H9 (cell line): ENCODE measurements around the gene TYMP. TPM values are rescaled to one million over a fixed set of nuclear protein-coding genes. Genes with fewer than 3 reads are reported as not detected.

ENCODE experiments used
- DNase-seq: peaks from one replicate; pipeline ENCODE4 v3.0.0-alpha.2; 2017
- H2AFZ ChIP-seq: one replicate; pipeline ENCODE4 v1.6.1; 2013; ENCODE audit warnings: mild to moderate bottlenecking, low read length, control low read depth, moderate library complexity
- H2AK5ac ChIP-seq: 2 replicates; pipeline ENCODE4 v1.6.1; 2013; ENCODE audit warnings: low read length, control low read depth, mixed read lengths; ENCODE audit not compliant: insufficient read length
- H2BK120ac ChIP-seq: one replicate; pipeline ENCODE4 v1.6.1; 2013; ENCODE audit warnings: low read depth, mild to moderate bottlenecking, low read length, control low read depth, inconsistent platforms; ENCODE audit not compliant: poor library complexity, severe bottlenecking
- H2BK12ac ChIP-seq: 2 replicates; pipeline ENCODE4 v1.6.1; 2013; ENCODE audit warnings: low read length, control low read depth, mixed read lengths, low read depth; ENCODE audit not compliant: insufficient read length
- H2BK15ac ChIP-seq: 2 replicates; pipeline ENCODE4 v1.6.1; 2013; ENCODE audit warnings: low read depth, low read length, control low read depth
- H2BK20ac ChIP-seq: one replicate; pipeline ENCODE4 v1.6.1; 2013; ENCODE audit warnings: low read depth, mild to moderate bottlenecking, low read length, control low read depth, inconsistent platforms; ENCODE audit not compliant: poor library complexity, severe bottlenecking
- H2BK5ac ChIP-seq: 2 replicates; pipeline ENCODE4 v1.6.1; 2013; ENCODE audit warnings: low read length, control low read depth, mixed read lengths; ENCODE audit not compliant: insufficient read length
- H3K14ac ChIP-seq: 2 replicates; pipeline ENCODE4 v1.6.1; 2013; ENCODE audit warnings: low read length, control low read depth; ENCODE audit not compliant: insufficient read depth
- H3K18ac ChIP-seq: 2 replicates; pipeline ENCODE4 v1.6.1; 2013; ENCODE audit warnings: low read depth, mild to moderate bottlenecking, mixed read lengths, low read length, control low read depth; ENCODE audit not compliant: insufficient read length
- H3K23ac ChIP-seq: 2 replicates; pipeline ENCODE4 v1.6.1; 2013; ENCODE audit warnings: low read length, control low read depth, mixed read lengths, low read depth; ENCODE audit not compliant: insufficient read length
- H3K23me2 ChIP-seq: 2 replicates; pipeline ENCODE4 v1.6.1; 2013; ENCODE audit warnings: low read depth, mild to moderate bottlenecking, mixed read lengths, low read length, control low read depth; ENCODE audit not compliant: insufficient read length, poor library complexity, severe bottlenecking
- H3K27ac ChIP-seq: 2 replicates; pipeline ENCODE4 v1.5.1; 2013; ENCODE audit warnings: low read length, control low read depth, mixed read lengths, low read depth; ENCODE audit not compliant: insufficient read length
- H3K27me3 ChIP-seq: 2 replicates; pipeline ENCODE4 v1.6.1; 2013; ENCODE audit warnings: low read length, control low read depth, inconsistent platforms; ENCODE audit not compliant: insufficient read depth
- H3K4ac ChIP-seq: 2 replicates; pipeline ENCODE4 v1.6.1; 2013; ENCODE audit warnings: low read depth, mild to moderate bottlenecking, control low read depth, inconsistent platforms, low read length, moderate library complexity
- H3K4me1 ChIP-seq: 2 replicates; pipeline ENCODE4 v1.6.1; 2013; ENCODE audit warnings: low read length, control low read depth, inconsistent platforms; ENCODE audit not compliant: insufficient read depth
- H3K4me2 ChIP-seq: 2 replicates; pipeline ENCODE4 v1.6.1; 2013; ENCODE audit warnings: low read length, control low read depth, mixed read lengths; ENCODE audit not compliant: insufficient read length, insufficient read depth
- H3K56ac ChIP-seq: 2 replicates; pipeline ENCODE4 v1.6.1; 2013; ENCODE audit warnings: low read depth, mild to moderate bottlenecking, mixed read lengths, low read length, control low read depth; ENCODE audit not compliant: insufficient read length
- H3K79me1 ChIP-seq: 2 replicates; pipeline ENCODE4 v1.6.1; 2013; ENCODE audit warnings: low read depth, mild to moderate bottlenecking, moderate library complexity, low read length, control low read depth, inconsistent platforms; ENCODE audit not compliant: insufficient read depth, poor library complexity, severe bottlenecking
- H3K79me2 ChIP-seq: 2 replicates; pipeline ENCODE4 v1.6.1; 2013; ENCODE audit warnings: low read length, control low read depth, inconsistent platforms; ENCODE audit not compliant: insufficient read depth
- H3K9ac ChIP-seq: 2 replicates; pipeline ENCODE4 v1.6.1; 2013; ENCODE audit warnings: low read length, control low read depth, mixed read lengths; ENCODE audit not compliant: insufficient read length; ENCODE audit errors: extremely low read depth
- H3K9me3 ChIP-seq: one replicate; pipeline ENCODE4 v1.6.1; 2013; ENCODE audit warnings: low read depth, low read length, inconsistent platforms; ENCODE audit not compliant: control insufficient read depth
- H3T11ph ChIP-seq: one replicate; pipeline ENCODE4 v1.6.1; 2013; ENCODE audit warnings: mild to moderate bottlenecking, low read length, control low read depth, inconsistent platforms
- H4K20me1 ChIP-seq: one replicate; pipeline ENCODE4 v1.6.1; 2013; ENCODE audit not compliant: control insufficient read depth, insufficient read length, insufficient read depth
- H4K5ac ChIP-seq: 2 replicates; pipeline ENCODE4 v1.6.1; 2013; ENCODE audit warnings: low read depth, mild to moderate bottlenecking, mixed read lengths, low read length, control low read depth; ENCODE audit not compliant: insufficient read length
- H4K8ac ChIP-seq: replicated peaks from 2 replicates; pipeline ENCODE4 v1.6.1; 2013; ENCODE audit warnings: low read length, control low read depth, mixed read lengths, low read depth; ENCODE audit not compliant: insufficient read length
- H4K91ac ChIP-seq: 2 replicates; pipeline ENCODE4 v1.6.1; 2013; ENCODE audit warnings: low read depth, mild to moderate bottlenecking, moderate library complexity, mixed read lengths, low read length, control low read depth; ENCODE audit not compliant: insufficient read length
- H3K27ac Mint-ChIP-seq, 3 experiments: 2 replicates in 2 of 3; 3 replicates in 1 of 3; pipeline ENCODE4 v1.8.0; 2020 to 2021; ENCODE audit warnings: mixed read lengths in 3 of 3, mild to moderate bottlenecking in 1 of 3, moderate library complexity in 1 of 3
- H3K27me3 Mint-ChIP-seq: 2 replicates; pipeline ENCODE4 v1.8.0; 2021; ENCODE audit warnings: low read depth, mild to moderate bottlenecking, moderate library complexity, mixed read lengths
- H3K36me3 Mint-ChIP-seq, 3 experiments: 2 replicates in 2 of 3; 3 replicates in 1 of 3; pipeline ENCODE4 v1.8.0; 2020 to 2021; ENCODE audit warnings: low read depth in 3 of 3, mixed read lengths in 3 of 3; ENCODE audit not compliant: insufficient read depth in 1 of 3
- H3K4me1 Mint-ChIP-seq, 2 experiments: 2 replicates each; pipeline ENCODE4 v1.8.0; 2020; ENCODE audit warnings: mixed read lengths in 2 of 2
- H3K4me3 Mint-ChIP-seq, 2 experiments: 2 replicates in 1 of 2; 3 replicates in 1 of 2; pipeline ENCODE4 v1.8.0; 2020 to 2021; ENCODE audit warnings: mild to moderate bottlenecking in 2 of 2, mixed read lengths in 2 of 2, moderate library complexity in 1 of 2
- H3K9me3 Mint-ChIP-seq, 2 experiments: 2 replicates in 1 of 2; 3 replicates in 1 of 2; pipeline ENCODE4 v1.8.0; 2020; ENCODE audit warnings: mild to moderate bottlenecking in 2 of 2, mixed read lengths in 2 of 2, moderate library complexity in 1 of 2
- CTCF ChIP-seq: fragments of 200-600 bp; sonication (generic); conservative IDR thresholded peaks from 3 replicates; pipeline ENCODE4 v1.8.0; 2021; ENCODE audit warnings: antibody characterized with exemption, mild to moderate bottlenecking
- WGBS: extraction: QIAGEN DNeasy Blood & Tissue Kit; methylation state at CpG from one replicate; pipeline ENCODE4 v1.1.7; 2013; ENCODE audit warnings: missing lambda C conversion rate, low lambda C conversion rate, mixed read lengths; ENCODE audit not compliant: insufficient read length; ENCODE audit errors: extremely low coverage; 5-methylcytosine and 5-hydroxymethylcytosine counted together
- total RNA-seq: library from RNA; stranded (reverse); gene quantifications from 2 replicates; pipeline ENCODE4 v1.2.1, GENCODE V29; 2021

The TYMP gene
- total RNA-seq, 1 experiment from 2014 or later = 1.0 TPM

- Histone ChIP-seq H3K23me2 (peaks cover 7% of the 10 kb centered on the region), H3K56ac (no peak overlapping the region), H3K79me1 (no peaks in the 10 kb centered on the region), H3K4me1 (no peaks in the 10 kb centered on the region), H2BK120ac (no peak overlapping the region), H3K9me3 (no peaks in the 10 kb centered on the region), H3K18ac (no peak overlapping the region), H2AK5ac (no peak overlapping the region), H3K27ac (no peak overlapping the region), H3K9ac (no peak overlapping the region), H4K5ac (no peak overlapping the region), H3K27me3 (peaks cover 9% of the 10 kb centered on the region; the same call in 1 of the 2 replicates), H3T11ph (no peak overlapping the region), H3K23ac (no peak overlapping the region), H2BK15ac (no peak overlapping the region), H4K8ac (no peak overlapping the region), H3K4ac (no peak overlapping the region), H3K79me2 (no peaks in the 10 kb centered on the region), H3K4me2 (no peak overlapping the region), H2BK5ac (no peak overlapping the region), H2BK20ac (no peak overlapping the region), H4K20me1 (no peaks in the 10 kb centered on the region), H3K14ac (no peak overlapping the region; the same call in 1 of the 2 replicates), H2BK12ac (no peak overlapping the region), H4K91ac (no peak overlapping the region), H2AFZ (no peak overlapping the region)
- TF ChIP-seq CTCF = no peak
- Mint-ChIP-seq H3K4me3 (no peak overlapping the region; a peak in 1 of 5 replicates), H3K36me3 (peaks cover 0 to 2% (median 0%) of the 10 kb centered on the region in 3 experiments; a peak in 1 of 7 replicates), H3K27me3 (peaks cover 31% of the 10 kb centered on the region), H3K4me1 (peaks cover 3 to 9% of the 10 kb centered on the region in 2 experiments; a peak in 3 of 4 replicates), H3K9me3 (no peaks in the 10 kb centered on the region), H3K27ac (no peak overlapping the region)
- no peak for DNase-seq
- no CpG with 5 or more reads among the region's 10 CpGs for WGBS
These were observed 46.7 kb downstream of the TYMP start for GRCh38 chr22:50483106-50483505.
